Measurements from ENCODE around the gene EEFSEC.

The EEFSEC gene

GRCh38 chr3:128447561-128448013 lies 294.3 kb downstream of the EEFSEC start:
- no peak for DNase-seq (ENCODE audit: low read depth)

GRCh38 chr3:128448491-128448890 lies 295.2 kb downstream of the EEFSEC start:
- no peak for DNase-seq (ENCODE audit: low read depth)

- DNase-seq (ENCODE audit: low read depth): no peak
These were observed 295.9 kb downstream of the EEFSEC start for GRCh38 chr3:128449111-128449638.

- no peak for DNase-seq (ENCODE audit: low read depth)
These were observed 298.8 kb downstream of the EEFSEC start for GRCh38 chr3:128452120-128452519.

GRCh38 chr3:128452678-128453275 lies 299.5 kb downstream of the EEFSEC start:
- no peak for DNase-seq (ENCODE audit: low read depth)

- no peak for DNase-seq (ENCODE audit: low read depth)
These were observed 300.4 kb downstream of the EEFSEC start for GRCh38 chr3:128453501-128454309.

GRCh38 chr3:128454310-128454618 lies 301.0 kb downstream of the EEFSEC start:
- DNase-seq (ENCODE audit: low read depth): no peak

- no peak for DNase-seq (ENCODE audit: low read depth)
These were observed 301.8 kb downstream of the EEFSEC start for GRCh38 chr3:128455116-128455515.

- DNase-seq (ENCODE audit: low read depth): no peak
These were observed 302.8 kb downstream of the EEFSEC start for GRCh38 chr3:128455786-128456748.

GRCh38 chr3:128456776-128457715 lies 303.8 kb downstream of the EEFSEC start:
- no peak for DNase-seq (ENCODE audit: low read depth)

- no peak for DNase-seq (ENCODE audit: low read depth)
These were observed 304.7 kb downstream of the EEFSEC start for GRCh38 chr3:128457937-128458336.

Measured in amniotic epithelial cell (primary cell).